ENCODE data around the gene SUSD4.
"Not testable (repeated sequence)": the region's sequence is repeated elsewhere in the genome, so short reads cannot be mapped to it uniquely, and the experiment has no call there.

Gene SUSD4

DNA sequence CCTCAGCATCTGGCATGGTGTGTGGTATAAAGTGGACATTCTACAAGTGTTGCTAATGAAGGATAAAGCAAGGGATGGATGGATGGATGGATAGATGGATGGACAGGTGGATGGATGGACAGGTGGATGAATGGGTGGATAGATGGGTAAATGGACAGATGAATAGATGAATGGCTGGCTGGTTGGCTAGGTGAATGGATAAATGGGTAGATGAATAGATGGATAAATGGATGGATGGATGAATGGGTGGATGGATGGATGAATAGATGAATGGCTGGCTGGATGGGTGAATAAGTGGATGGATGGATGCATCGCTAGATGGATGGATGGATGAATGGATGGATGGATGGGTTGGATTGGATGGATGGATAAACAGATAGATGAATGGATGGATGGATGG is 66.2 kb downstream of the SUSD4 start:
- no peak for DNase-seq (ENCODE audit: low read depth in 2 of 2)

GRCh38 chr1:223291796-223292195 is 72.2 kb downstream of the SUSD4 start:
- no peak for DNase-seq (ENCODE audit: low read depth in 2 of 2)

- no peak for DNase-seq (ENCODE audit: low read depth in 2 of 2)
Observed at GRCh38 chr1:223290397-223290796, 73.6 kb downstream of the SUSD4 start.

DNA sequence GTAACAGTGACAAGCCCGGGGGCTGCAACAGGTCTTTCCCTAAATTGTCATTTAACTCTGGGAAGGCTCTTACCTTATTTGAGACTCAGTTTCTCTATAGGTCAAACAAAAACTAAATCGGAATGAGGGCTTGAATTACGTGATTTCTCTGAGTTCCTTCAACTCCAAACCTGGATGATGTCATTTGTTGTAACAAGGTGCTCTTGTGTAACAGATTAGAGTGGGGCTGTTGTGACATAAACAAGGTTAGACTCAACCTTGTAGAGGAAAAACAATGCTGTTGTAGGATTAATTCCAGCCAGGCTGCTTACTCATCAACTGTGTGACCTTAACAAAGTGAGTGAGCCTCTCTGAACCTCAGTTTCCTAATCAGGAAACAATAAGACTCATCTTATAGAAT is 74.4 kb downstream of the SUSD4 start:
- no peak for DNase-seq (ENCODE audit: low read depth in 2 of 2)

- no peak for DNase-seq (ENCODE audit: low read depth in 2 of 2)
Observed at GRCh38 chr1:223288826-223289225, 75.2 kb downstream of the SUSD4 start.

DNA sequence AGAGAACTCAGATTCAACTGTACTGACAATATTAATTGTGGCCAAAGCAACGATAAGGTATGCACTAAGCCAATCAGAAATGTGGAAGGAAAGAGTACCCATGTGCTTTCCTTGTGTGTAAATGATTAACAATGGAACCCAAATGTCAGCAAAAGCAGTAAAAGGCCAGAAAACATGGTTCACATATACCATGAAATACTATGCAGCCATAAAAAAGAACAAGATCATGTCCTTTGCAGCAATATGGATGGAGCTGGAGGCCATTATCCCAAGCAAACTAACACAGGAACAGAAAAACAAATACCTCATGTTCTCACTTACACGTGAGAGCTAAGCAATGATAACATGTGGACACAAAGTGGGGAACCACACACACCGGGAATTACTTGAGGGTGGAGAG is 78.5 kb downstream of the SUSD4 start:
- no peak for DNase-seq (ENCODE audit: low read depth in 2 of 2)

DNA sequence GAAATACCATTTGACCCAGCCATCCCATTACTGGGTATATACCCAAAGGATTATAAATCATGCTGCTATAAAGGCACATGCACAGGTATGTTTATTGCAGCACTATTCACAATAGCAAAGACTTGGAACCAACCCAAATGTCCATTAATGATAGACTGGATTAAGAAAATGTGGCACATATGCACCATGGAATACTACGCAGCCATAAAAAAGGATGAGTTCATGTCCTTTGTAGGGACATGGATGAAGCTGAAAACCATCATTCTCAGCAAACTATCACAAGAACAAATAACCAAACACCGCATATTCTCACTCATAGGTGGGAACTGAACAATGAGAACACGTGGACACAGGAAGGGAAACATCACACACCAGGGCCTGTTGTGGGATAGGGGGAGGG is 80.3 kb downstream of the SUSD4 start:
- DNase-seq (ENCODE audit: low read depth in 2 of 2) = not testable (repeated sequence)

DNA sequence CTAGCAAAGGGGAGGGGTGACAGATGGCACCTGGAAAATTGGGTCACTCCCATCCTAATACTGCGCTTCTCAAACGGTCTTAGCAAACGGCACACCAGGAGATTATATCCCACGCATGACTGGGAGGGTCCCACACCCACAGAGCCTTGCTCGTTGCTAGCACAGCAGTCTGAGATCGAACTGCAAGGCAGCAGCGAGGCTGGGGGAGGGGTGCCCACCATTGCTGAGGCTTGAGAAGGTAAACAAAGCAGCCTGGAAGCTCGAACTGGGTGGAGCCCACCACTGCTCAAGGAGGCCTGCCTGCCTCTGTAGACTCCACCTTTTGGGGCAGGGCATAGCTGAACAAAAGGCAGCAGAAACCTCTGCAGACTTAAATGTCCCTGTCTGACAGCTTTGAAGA is 85.7 kb downstream of the SUSD4 start:
- DNase-seq (ENCODE audit: low read depth in 2 of 2) = not testable (repeated sequence)

DNA sequence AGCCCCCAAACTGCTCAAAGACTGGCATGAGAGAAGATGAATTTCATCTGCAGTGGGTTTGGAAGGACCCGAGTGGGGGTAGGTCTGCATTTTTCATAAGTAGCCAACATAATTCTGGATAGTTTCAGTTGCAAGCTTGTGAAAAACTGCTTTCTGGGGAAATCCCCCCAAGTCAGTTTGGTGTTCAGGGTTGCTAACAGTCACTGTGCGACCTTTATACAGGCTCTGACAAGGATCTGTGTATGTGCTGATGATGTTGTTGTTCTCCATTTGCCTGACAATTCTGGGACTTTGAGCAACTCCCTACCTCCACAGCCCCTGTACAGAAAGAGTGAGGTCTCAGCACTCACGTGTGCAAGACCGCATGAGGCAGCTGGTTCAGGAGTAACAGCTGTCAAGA is 87.9 kb downstream of the SUSD4 start:
- DNase-seq (ENCODE audit: low read depth in 2 of 2) = no peak

GRCh38 chr1:223273511-223273910 is 90.5 kb downstream of the SUSD4 start:
- DNase-seq (ENCODE audit: low read depth in 2 of 2) = no peak

GRCh38 chr1:223271085-223271781 is 92.7 kb downstream of the SUSD4 start:
- no peak for DNase-seq (ENCODE audit: low read depth in 2 of 2)

- DNase-seq (ENCODE audit: low read depth in 2 of 2) = no peak
Observed at GRCh38 chr1:223270155-223270554, 93.8 kb downstream of the SUSD4 start.

- DNase-seq (ENCODE audit: low read depth in 2 of 2) = no peak
Observed at GRCh38 chr1:223269006-223269405, 95.0 kb downstream of the SUSD4 start.

- DNase-seq (ENCODE audit: low read depth in 2 of 2) = no peak
Observed at GRCh38 chr1:223266632-223267172, 97.3 kb downstream of the SUSD4 start.

GRCh38 chr1:223264983-223265908 is 98.7 kb downstream of the SUSD4 start:
- no peak for DNase-seq (ENCODE audit: low read depth in 2 of 2)

- no peak for DNase-seq (ENCODE audit: low read depth in 2 of 2)
Observed at GRCh38 chr1:223264529-223264928, 99.4 kb downstream of the SUSD4 start.

DNA sequence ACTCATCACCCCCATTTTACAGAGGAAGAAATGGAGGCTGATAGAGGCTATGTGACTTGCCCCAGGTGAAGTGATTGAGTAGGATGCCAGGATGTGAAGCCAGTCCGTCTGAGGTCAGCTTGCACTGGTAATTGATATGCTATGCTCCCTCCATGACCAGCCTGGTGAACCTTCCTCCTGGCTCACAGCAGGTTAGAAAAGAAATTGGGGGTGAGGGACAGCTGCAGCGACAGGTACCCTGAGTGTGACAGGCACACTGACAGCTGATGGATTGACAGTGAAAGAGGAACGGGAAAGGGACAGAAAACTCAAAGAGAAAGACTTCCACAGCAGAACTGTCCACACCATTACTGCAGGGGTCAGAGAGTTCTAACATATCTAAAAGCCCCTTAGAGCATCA is 102.1 kb downstream of the SUSD4 start:
- no peak for DNase-seq (ENCODE audit: low read depth in 2 of 2)

GRCh38 chr1:223260712-223261111 is 103.3 kb downstream of the SUSD4 start:
- DNase-seq (ENCODE audit: low read depth in 2 of 2) = no peak

GRCh38 chr1:223259462-223259861 is 104.5 kb downstream of the SUSD4 start:
- DNase-seq (ENCODE audit: low read depth in 2 of 2) = no peak

- DNase-seq (ENCODE audit: low read depth in 2 of 2) = no peak
Observed at GRCh38 chr1:223258751-223259198, 105.2 kb downstream of the SUSD4 start.

- DNase-seq (ENCODE audit: low read depth in 2 of 2) = no peak
Observed at GRCh38 chr1:223257856-223258550, 106.0 kb downstream of the SUSD4 start.

GRCh38 chr1:223256034-223256433 is 107.9 kb downstream of the SUSD4 start:
- no peak for DNase-seq (ENCODE audit: low read depth in 2 of 2)

Measured in stimulated activated CD4-positive, alpha-beta T cell treated with anti-CD3 and anti-CD28 coated beads, Interleukin-1b, Interleukin-23, amount 100 ng/mL, for 1 hour (primary cell).